ENCODE data around the gene HBG1. TPM values are rescaled to one million over a fixed set of nuclear protein-coding genes. Genes with fewer than 3 reads are reported as not detected.

Gene HBG1
- total and polyA plus RNA-seq, 8 donors: 6.2 TPM; not detected in 7

DNA sequence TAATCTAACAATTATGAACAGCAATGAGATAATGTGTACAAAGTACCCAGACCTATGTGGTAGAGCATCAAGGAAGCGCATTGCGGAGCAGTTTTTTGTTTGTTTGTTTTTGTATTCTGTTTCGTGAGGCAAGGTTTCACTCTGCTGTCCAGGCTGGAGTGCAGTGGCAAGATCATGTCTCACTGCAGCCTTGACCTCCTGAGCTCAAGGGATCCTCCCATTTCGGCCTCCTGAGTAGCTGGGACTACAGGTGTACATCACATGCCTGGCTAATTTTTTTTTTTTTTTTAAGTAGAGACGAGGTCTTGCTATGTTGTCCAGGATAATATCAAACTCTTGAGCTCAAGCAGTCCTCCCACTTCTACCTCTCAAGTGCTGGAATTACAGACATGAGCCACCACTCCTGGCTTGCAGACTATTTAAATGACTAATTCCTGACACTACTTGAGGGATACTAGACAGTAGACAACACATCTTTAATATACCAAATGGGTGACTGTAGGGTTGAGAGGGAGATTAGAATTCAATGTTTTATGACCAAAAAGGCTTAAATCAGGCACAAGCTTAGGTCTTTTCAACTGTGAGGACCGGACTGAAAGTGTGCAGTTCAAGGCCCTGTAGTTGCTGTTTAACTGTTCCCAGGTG is 39.4 kb upstream of the HBG1 start:
- TF ChIP-seq EP300 (IDR thresholded peaks at IDR 0.05): no peak
- no peak for TF ChIP-seq POLR2AphosphoS5 (IDR thresholded peaks at IDR 0.05)
- no peak for TF ChIP-seq POLR2A (IDR thresholded peaks at IDR 0.05)
- TF ChIP-seq CTCF (IDR thresholded peaks at IDR 0.05): no peak
- intact Hi-C loops (cut with DNase I; ENCODE audit: low total_unique reads): no loop called here

GRCh38 chr11:5288108-5288905 is 38.6 kb upstream of the HBG1 start:
- H3K27ac ChIP-seq: no peak overlapping the region
- H3K4me3 ChIP-seq: no peak overlapping the region
- H3K36me3 ChIP-seq: no peaks in the 10 kb centered on the region
- intact Hi-C loops (cut with DNase I; ENCODE audit: low total_unique reads): no loop called here
- WGBS, 5 donors: 62 to 70% (median 68%) methylated on average over 7 of the region's 7 CpGs
- H3K9me3 ChIP-seq: no peaks in the 10 kb centered on the region
- no peaks in the 10 kb centered on the region for H3K4me1 ChIP-seq
- no peaks in the 10 kb centered on the region for H3K27me3 ChIP-seq
- peak; percentile 37 to 43 for DNase-seq
- TF ChIP-seq CTCF (IDR thresholded peaks at IDR 0.05): no peak
- TF ChIP-seq POLR2AphosphoS5 (IDR thresholded peaks at IDR 0.05): no peak

More for the DNA sequence above, 39.4 kb upstream of the HBG1 start:
- 79 to 86% (median 83%) methylated on average over 6 of the region's 6 CpGs for WGBS, 5 donors
- no peaks in the 10 kb centered on the region for H3K9me3 ChIP-seq
- H3K36me3 ChIP-seq: no peaks in the 10 kb centered on the region
- no peaks in the 10 kb centered on the region for H3K27me3 ChIP-seq
- DNase-seq: no peak
- H3K4me3 ChIP-seq: no peak overlapping the region
- no peaks in the 10 kb centered on the region for H3K4me1 ChIP-seq
- no peak overlapping the region for H3K27ac ChIP-seq

GRCh38 chr11:5286901-5287300 is 37.2 kb upstream of the HBG1 start:
- no peak overlapping the region for H3K4me3 ChIP-seq
- H3K4me1 ChIP-seq: no peaks in the 10 kb centered on the region
- no peak for TF ChIP-seq CTCF (IDR thresholded peaks at IDR 0.05)
- no peak for TF ChIP-seq POLR2A (IDR thresholded peaks at IDR 0.05)
- TF ChIP-seq POLR2AphosphoS5 (IDR thresholded peaks at IDR 0.05): no peak
- TF ChIP-seq EP300 (IDR thresholded peaks at IDR 0.05): no peak
- H3K27me3 ChIP-seq: no peaks in the 10 kb centered on the region
- DNase-seq: no peak
- no peak overlapping the region for H3K27ac ChIP-seq
- 73 to 80% (median 79%) methylated on average over 3 of the region's 3 CpGs for WGBS, 5 donors
- intact Hi-C loops (cut with DNase I; ENCODE audit: low total_unique reads): no loop called here
- H3K36me3 ChIP-seq: no peaks in the 10 kb centered on the region
- no peaks in the 10 kb centered on the region for H3K9me3 ChIP-seq

DNA sequence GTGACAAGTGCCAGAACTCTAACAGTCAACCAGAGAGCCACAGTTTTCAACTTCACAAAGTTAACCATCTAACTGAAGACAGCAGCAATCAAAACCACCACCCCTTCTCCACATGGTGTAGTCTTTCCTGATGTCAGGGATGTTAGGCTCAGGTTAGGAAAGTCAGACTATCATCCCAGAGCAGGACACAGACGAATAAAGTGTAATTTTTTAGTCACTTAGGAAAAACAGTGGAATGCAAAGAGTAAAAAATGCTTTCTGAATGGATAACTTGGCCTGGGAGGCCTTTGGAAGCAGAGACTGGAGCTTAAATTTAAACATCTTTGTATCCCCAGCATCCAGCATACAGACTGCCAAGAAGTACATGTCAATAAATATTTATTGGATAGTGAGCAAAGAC is 36.7 kb upstream of the HBG1 start:
- no peaks in the 10 kb centered on the region for H3K36me3 ChIP-seq
- no peak overlapping the region for H3K27ac ChIP-seq
- no peaks in the 10 kb centered on the region for H3K9me3 ChIP-seq
- 11 to 27% (median 20%) methylated on average over 1 of the region's 1 CpG for WGBS, 5 donors
- TF ChIP-seq POLR2A (IDR thresholded peaks at IDR 0.05) (no peak), POLR2AphosphoS5 (IDR thresholded peaks at IDR 0.05) (no peak), CTCF (IDR thresholded peaks at IDR 0.05) (no peak), EP300 (IDR thresholded peaks at IDR 0.05) (no peak)
- no peak overlapping the region for H3K4me3 ChIP-seq
- H3K27me3 ChIP-seq: no peaks in the 10 kb centered on the region
- no peaks in the 10 kb centered on the region for H3K4me1 ChIP-seq
- DNase-seq: no peak
- intact Hi-C loops (cut with DNase I; ENCODE audit: low total_unique reads): no loop called here
